D721Med (cell line): ENCODE results near the gene RNASE1.

ENCODE experiments used
- DNase-seq: peaks from one replicate; pipeline ENCODE4 v3.0.0; 2011; ENCODE audit warnings: low spot score; ENCODE audit not compliant: insufficient read length
- FAIRE-seq: peaks from 2 replicates; lab custom pipeline; 2011; peaks lifted over from hg19 to GRCh38; lab: Jason Lieb, UNC
- TF ChIP-seq, protein P1 (sequence below): IDR thresholded peaks from 2 replicates; pipeline ENCODE4 v1.5.1; 2012; ENCODE audit warnings: mild to moderate bottlenecking, control low read depth; ENCODE audit not compliant: insufficient read depth; ENCODE audit errors: missing control alignments

The RNASE1 gene

DNA sequence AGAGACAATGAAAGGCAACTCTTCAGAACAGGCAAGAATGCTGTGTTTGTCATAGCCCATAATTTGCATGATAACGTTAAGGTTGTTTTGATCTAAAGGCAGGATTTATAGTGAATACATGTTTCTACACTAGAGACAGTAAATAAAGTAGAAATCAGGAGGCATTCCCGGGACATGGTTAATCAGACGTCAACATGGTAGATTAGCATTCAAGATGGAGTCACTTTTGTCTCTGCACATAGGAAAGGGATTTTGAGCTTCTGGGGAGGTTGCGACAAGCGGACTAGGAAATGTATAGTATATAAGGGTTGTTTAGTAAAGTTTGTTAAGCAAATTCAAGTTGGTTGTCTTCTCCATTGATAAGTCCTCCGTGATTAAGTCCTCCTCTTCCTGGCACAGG, 2.8 kb upstream of the RNASE1 start:
- TF ChIP-seq, protein P1, sequence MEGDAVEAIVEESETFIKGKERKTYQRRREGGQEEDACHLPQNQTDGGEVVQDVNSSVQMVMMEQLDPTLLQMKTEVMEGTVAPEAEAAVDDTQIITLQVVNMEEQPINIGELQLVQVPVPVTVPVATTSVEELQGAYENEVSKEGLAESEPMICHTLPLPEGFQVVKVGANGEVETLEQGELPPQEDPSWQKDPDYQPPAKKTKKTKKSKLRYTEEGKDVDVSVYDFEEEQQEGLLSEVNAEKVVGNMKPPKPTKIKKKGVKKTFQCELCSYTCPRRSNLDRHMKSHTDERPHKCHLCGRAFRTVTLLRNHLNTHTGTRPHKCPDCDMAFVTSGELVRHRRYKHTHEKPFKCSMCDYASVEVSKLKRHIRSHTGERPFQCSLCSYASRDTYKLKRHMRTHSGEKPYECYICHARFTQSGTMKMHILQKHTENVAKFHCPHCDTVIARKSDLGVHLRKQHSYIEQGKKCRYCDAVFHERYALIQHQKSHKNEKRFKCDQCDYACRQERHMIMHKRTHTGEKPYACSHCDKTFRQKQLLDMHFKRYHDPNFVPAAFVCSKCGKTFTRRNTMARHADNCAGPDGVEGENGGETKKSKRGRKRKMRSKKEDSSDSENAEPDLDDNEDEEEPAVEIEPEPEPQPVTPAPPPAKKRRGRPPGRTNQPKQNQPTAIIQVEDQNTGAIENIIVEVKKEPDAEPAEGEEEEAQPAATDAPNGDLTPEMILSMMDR, result no peak
- FAIRE-seq, result no peak
- DNase-seq, result no peak

DNA sequence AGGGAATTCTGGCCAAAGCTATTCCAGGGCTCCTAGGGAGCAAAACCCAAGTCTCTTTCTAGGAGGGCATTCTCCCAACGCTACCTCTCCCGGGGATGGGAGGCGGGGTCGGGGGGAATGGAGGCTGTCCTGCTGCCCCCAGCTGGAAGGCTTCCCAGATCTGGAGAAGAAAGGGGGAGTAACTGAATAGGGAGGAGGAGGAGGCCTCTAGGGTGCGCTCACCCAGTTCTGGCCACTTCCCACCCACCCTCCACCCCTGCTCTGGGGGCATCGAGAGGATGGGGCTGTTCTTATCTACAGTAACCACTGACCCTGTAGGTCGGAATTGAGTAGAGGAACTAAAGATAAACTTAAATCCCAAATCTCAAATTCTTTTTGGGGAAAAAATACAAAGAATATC, 579 bp upstream of the RNASE1 start:
- TF ChIP-seq, protein P1, result no peak
- FAIRE-seq (no peak), DNase-seq (no peak)

DNA sequence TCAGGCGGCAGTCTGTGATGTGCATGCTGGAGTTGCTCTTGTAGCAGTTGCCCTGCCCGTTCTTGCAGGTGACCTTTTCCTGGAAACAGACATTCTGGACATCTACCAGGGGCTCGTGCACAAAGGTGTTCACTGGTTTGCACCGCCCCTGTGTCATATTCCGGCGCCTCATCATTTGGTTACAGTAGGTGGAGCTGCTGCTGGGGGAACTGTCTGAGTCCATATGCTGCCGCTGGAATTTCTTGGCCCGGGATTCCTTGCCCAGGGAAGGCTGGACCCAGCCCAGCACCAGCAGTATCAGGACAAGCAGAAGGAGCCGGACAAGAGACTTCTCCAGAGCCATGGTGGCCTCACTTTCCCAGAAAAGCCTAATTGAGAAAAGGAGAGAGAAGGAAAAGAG, 918 bp downstream of the RNASE1 start:
- no peak for FAIRE-seq
- TF ChIP-seq, protein P1, result no peak
- DNase-seq, result no peak

DNA sequence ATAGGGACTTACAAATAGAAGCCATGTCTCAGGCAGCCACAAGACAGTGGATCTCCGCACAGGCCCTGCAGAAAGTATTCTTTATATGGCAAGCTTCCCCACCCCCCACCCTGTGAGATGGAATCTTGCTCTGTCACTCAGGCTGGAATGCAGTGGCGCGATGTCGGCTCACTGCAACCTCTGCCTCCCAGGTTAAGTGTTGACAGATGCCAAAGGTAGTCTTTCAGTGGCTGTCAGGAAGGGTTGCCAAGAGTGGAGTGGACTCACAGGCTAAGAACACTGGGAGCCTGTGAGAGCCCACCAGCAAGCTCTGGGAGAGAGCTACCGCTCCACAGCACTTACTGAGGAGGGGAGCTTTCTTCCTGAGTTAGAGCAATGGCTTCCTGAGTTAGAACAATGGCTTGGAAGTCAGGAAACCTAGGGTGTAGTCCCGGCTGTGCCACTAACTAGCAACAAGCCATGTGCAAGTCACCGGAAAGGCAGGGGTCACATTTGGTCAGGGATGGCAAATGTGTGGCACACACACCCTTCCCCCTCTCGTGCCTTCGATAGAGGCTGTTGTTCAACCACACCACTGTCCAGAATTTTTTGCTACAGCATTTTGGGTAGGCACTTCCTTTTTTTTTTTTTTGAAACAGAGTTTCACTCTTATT, 2.6 kb downstream of the RNASE1 start:
- TF ChIP-seq, protein P1, result no peak
- FAIRE-seq (no peak), DNase-seq (no peak)

DNA sequence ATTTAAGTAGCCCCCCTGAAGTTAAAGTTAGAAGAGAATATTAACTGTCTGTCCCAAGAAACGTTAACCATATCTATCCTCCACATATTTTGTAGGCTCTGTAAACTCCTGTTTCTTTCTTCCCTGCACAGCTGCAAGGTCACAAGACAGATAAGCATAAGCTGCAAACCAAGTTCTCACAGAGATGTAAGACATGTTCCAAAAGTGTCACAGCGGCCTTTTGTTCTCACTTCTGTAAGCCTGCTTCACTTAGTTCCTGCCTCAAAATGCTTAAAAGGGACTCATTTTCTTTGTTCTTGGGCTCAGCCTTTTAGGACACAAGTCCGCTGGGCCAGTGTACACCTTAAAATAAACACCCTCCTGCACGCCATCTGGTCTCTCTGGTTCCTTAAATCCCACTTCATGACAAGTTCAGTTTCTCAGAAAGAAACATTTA, 3.2 kb downstream of the RNASE1 start:
- DNase-seq, result no peak
- TF ChIP-seq, protein P1, result no peak
- no peak for FAIRE-seq

DNA sequence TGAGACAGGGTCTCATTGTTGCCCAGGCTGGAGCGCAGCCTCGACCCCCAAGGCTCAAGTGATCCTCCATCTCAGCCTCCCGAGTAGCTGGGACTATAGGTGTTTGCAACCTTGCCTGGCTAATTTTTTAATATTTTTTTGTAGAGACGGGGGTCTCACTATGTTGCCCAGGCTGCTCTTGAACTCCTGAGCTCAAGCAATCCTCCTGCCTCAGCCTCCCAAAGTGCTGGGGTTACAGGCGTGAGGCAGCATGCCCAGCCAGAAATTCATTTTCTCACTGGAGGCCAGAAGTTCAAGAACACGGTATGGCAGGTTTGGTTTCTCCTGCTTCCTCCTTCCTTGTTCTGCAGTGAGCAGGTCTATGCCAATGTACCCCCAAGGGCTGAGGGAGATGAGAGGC, 3.7 kb downstream of the RNASE1 start:
- TF ChIP-seq, protein P1, result no peak
- no peak for DNase-seq
- FAIRE-seq, result no peak

DNA sequence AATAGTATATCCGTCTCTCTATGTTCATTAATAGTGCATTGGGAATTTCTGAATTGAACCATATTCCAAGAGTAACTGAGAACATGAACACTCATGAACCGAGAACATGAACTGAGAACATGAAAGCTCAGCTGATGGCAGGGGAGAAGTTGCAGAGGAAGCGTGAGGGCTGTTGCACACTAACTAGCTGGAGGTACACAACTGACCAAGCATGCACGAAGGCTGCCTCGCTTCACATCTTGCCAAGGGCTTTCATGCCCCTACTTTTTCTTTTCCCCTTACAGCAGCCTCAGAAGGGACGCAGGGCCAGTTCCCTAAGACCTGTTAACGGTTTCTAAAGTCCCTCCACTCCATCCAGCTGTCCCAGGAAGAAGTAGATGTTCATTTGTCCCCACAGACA, 4.3 kb downstream of the RNASE1 start:
- no peak for DNase-seq
- FAIRE-seq, result no peak

More for the DNA sequence above, 4.3 kb downstream of the RNASE1 start:
- TF ChIP-seq, protein P1, result no peak
